ENCODE results near the gene TSPAN10. TPM values are rescaled to one million over a fixed set of nuclear protein-coding genes. Genes with fewer than 3 reads are reported as not detected.
A peak's percentile ranks its signal among the peaks of the same experiment; 100 is the strongest.

TSPAN10 gene
- total and polyA plus RNA-seq, 2 of the 13 experiments (the other 11 are each of a cell fraction or from before 2014, with no cell fraction given), result 0.54 to 0.75 TPM

DNA sequence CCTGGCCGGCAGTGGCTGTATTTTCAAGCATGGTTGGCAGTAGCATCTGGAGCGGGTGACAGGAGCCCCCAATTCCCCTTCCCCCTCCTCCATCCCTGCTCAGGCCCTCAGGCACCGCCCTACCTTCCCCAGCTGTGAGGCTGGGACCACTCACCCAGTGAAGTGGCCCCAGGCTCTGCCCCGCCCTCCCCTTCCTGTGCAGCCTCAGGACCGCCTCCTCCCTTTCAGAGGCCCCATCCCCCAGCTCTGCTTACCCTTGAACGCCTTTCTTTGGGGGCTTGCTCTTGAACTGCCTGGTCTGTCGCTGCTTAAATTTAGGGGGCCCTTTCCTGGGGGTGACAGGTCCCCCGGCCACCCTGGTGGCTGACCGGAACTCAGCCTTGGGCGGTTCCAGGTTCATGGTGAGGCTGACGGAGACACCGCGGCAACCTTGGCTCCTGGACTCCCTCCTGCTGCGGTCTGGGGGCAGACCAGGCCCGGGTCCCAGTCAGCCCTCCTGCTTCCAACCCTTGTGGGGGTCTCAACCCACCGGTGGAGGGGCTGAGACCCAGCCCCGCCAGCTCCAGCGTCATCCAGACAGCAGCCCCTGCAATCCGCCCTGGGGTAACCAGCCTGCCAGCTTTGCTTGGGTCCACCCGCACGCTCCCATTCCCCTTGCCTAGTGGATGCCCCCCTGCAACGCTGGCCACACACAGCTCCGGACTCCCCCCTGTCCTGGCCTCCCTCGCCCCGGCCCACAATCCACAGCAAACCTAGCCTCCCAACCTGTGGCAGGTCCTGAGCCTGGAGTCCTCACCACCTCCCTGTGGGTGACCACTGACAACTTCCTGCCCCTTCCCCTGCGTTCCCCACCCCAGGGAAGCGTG, 16.1 kb downstream of the TSPAN10 start (continued):
- no peak for TF ChIP-seq ZFP82 (CRISPR knock-in tag; IDR thresholded peaks at IDR 0.05; ENCODE audit: borderline replicate concordance)
- no peak for TF ChIP-seq ZNF121 (CRISPR knock-in tag; IDR thresholded peaks at IDR 0.05)
- peak; percentile 24; the same call in 1 of the 2 replicates for TF ChIP-seq TBX2 (CRISPR knock-in tag; IDR thresholded peaks at IDR 0.05; ENCODE audit: borderline replicate concordance)
- TF ChIP-seq RXRA (CRISPR knock-in tag; IDR thresholded peaks at IDR 0.05), result 0 out of 2 replicates have a peak, but pooled peaks have one; percentile 17
- TF ChIP-seq BCL6 (CRISPR knock-in tag; IDR thresholded peaks at IDR 0.05), result no peak
- no peak for TF ChIP-seq NBN (conservative IDR thresholded peaks at IDR 0.05)
- 0 out of 2 replicates have a peak, but pooled peaks have one; percentile 3 for TF ChIP-seq ZNF761 (CRISPR knock-in tag; conservative IDR thresholded peaks at IDR 0.05)
- TF ChIP-seq ZNF234 (CRISPR knock-in tag; conservative IDR thresholded peaks at IDR 0.05), result no peak
- TF ChIP-seq, protein P1, sequence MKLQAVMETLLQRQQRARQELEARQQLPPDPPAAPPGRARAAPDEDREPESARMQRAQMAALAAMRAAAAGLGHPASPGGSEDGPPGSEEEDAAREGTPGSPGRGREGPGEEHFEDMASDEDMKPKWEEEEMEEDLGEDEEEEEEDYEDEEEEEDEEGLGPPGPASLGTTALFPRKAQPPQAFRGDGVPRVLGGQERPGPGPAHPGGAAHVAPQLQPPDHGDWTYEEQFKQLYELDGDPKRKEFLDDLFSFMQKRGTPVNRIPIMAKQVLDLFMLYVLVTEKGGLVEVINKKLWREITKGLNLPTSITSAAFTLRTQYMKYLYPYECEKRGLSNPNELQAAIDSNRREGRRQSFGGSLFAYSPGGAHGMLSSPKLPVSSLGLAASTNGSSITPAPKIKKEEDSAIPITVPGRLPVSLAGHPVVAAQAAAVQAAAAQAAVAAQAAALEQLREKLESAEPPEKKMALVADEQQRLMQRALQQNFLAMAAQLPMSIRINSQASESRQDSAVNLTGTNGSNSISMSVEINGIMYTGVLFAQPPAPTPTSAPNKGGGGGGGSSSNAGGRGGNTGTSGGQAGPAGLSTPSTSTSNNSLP (IDR thresholded peaks at IDR 0.05; ENCODE audit: low read depth, low read length), result no peak
- TF ChIP-seq, protein P2, sequence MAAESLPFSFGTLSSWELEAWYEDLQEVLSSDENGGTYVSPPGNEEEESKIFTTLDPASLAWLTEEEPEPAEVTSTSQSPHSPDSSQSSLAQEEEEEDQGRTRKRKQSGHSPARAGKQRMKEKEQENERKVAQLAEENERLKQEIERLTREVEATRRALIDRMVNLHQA (CRISPR knock-in tag; IDR thresholded peaks at IDR 0.05), result no peak
- TF ChIP-seq ZNF883 (CRISPR knock-in tag; IDR thresholded peaks at IDR 0.05; ENCODE audit: not compliant biosample characterization), result no peak
- no peak for TF ChIP-seq ZNF746 (CRISPR knock-in tag; IDR thresholded peaks at IDR 0.05)
- no peak for TF ChIP-seq ZNF747 (CRISPR knock-in tag; IDR thresholded peaks at IDR 0.05; ENCODE audit: borderline replicate concordance)
- TF ChIP-seq, protein P3, sequence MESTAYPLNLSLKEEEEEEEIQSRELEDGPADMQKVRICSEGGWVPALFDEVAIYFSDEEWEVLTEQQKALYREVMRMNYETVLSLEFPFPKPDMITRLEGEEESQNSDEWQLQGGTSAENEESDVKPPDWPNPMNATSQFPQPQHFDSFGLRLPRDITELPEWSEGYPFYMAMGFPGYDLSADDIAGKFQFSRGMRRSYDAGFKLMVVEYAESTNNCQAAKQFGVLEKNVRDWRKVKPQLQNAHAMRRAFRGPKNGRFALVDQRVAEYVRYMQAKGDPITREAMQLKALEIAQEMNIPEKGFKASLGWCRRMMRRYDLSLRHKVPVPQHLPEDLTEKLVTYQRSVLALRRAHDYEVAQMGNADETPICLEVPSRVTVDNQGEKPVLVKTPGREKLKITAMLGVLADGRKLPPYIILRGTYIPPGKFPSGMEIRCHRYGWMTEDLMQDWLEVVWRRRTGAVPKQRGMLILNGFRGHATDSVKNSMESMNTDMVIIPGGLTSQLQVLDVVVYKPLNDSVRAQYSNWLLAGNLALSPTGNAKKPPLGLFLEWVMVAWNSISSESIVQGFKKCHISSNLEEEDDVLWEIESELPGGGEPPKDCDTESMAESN (CRISPR knock-in tag; conservative IDR thresholded peaks at IDR 0.05), result 0 out of 2 replicates have a peak, but pooled peaks have one; percentile 24
- no peak for TF ChIP-seq HMG20B (CRISPR knock-in tag; conservative IDR thresholded peaks at IDR 0.05)
- TF ChIP-seq, protein P4, sequence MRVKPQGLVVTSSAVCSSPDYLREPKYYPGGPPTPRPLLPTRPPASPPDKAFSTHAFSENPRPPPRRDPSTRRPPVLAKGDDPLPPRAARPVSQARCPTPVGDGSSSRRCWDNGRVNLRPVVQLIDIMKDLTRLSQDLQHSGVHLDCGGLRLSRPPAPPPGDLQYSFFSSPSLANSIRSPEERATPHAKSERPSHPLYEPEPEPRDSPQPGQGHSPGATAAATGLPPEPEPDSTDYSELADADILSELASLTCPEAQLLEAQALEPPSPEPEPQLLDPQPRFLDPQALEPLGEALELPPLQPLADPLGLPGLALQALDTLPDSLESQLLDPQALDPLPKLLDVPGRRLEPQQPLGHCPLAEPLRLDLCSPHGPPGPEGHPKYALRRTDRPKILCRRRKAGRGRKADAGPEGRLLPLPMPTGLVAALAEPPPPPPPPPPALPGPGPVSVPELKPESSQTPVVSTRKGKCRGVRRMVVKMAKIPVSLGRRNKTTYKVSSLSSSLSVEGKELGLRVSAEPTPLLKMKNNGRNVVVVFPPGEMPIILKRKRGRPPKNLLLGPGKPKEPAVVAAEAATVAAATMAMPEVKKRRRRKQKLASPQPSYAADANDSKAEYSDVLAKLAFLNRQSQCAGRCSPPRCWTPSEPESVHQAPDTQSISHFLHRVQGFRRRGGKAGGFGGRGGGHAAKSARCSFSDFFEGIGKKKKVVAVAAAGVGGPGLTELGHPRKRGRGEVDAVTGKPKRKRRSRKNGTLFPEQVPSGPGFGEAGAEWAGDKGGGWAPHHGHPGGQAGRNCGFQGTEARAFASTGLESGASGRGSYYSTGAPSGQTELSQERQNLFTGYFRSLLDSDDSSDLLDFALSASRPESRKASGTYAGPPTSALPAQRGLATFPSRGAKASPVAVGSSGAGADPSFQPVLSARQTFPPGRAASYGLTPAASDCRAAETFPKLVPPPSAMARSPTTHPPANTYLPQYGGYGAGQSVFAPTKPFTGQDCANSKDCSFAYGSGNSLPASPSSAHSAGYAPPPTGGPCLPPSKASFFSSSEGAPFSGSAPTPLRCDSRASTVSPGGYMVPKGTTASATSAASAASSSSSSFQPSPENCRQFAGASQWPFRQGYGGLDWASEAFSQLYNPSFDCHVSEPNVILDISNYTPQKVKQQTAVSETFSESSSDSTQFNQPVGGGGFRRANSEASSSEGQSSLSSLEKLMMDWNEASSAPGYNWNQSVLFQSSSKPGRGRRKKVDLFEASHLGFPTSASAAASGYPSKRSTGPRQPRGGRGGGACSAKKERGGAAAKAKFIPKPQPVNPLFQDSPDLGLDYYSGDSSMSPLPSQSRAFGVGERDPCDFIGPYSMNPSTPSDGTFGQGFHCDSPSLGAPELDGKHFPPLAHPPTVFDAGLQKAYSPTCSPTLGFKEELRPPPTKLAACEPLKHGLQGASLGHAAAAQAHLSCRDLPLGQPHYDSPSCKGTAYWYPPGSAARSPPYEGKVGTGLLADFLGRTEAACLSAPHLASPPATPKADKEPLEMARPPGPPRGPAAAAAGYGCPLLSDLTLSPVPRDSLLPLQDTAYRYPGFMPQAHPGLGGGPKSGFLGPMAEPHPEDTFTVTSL (CRISPR knock-in tag; IDR thresholded peaks at IDR 0.05; ENCODE audit: borderline replicate concordance), result no peak
- no peak for TF ChIP-seq RFX3 (CRISPR knock-in tag; IDR thresholded peaks at IDR 0.05)
- TF ChIP-seq, protein P5, sequence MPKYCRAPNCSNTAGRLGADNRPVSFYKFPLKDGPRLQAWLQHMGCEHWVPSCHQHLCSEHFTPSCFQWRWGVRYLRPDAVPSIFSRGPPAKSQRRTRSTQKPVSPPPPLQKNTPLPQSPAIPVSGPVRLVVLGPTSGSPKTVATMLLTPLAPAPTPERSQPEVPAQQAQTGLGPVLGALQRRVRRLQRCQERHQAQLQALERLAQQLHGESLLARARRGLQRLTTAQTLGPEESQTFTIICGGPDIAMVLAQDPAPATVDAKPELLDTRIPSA (CRISPR knock-in tag; IDR thresholded peaks at IDR 0.05; ENCODE audit: borderline replicate concordance), result no peak
- no peak for TF ChIP-seq FOXK2 (IDR thresholded peaks at IDR 0.05)
- TF ChIP-seq ZNF709 (CRISPR knock-in tag; IDR thresholded peaks at IDR 0.05), result no peak

Measured in HepG2 (cell line).